ENCODE results near the gene CPEB3. TPM values are rescaled to one million over a fixed set of nuclear protein-coding genes. Genes with fewer than 3 reads are reported as not detected.

CPEB3 gene
- total RNA-seq, 3 donors from 2014 or later: 7.4 to 11.0 (median 8.2) TPM

DNA sequence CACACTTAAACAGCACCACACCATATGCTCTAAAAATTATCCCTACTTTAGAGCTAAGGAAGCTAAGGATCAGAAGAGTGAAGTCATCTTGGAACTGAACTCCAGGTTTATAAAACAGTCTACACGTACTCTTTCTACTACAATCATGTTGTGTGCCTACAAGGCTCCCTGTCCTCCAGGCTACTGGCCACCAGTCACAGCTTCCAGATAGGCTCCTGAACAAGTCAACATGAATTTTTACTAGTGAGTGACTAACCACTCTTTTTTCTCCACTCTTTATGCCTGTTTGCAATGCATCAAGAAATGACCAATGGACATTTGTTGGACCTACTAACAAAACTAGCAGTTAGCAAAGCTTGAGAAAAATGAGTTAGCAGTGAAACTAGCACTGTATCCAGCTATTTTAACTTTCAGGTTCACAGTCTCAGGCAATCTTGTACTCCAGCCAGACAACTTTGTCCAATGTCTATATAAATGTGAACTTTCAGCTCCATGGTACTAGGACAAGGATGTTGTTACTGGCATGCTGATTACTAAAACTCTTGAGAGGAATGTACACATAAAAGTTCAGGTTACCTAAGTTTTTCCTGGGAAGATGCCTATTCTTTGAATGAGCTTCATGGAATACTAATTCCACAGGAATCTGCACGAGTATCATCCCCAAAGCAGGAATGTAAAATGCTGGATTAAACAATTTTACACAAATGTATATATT is 187.3 kb downstream of the CPEB3 start:
- Histone ChIP-seq H3K4me3 (no peak overlapping the region), H3K4me1 (ENCODE audit: low read depth) (peaks cover 5% of the 10 kb centered on the region), H3K9me3 (no peaks in the 10 kb centered on the region), H3K36me3 (ENCODE audit: low read depth) (no peaks in the 10 kb centered on the region)
- TF ChIP-seq, protein P1, sequence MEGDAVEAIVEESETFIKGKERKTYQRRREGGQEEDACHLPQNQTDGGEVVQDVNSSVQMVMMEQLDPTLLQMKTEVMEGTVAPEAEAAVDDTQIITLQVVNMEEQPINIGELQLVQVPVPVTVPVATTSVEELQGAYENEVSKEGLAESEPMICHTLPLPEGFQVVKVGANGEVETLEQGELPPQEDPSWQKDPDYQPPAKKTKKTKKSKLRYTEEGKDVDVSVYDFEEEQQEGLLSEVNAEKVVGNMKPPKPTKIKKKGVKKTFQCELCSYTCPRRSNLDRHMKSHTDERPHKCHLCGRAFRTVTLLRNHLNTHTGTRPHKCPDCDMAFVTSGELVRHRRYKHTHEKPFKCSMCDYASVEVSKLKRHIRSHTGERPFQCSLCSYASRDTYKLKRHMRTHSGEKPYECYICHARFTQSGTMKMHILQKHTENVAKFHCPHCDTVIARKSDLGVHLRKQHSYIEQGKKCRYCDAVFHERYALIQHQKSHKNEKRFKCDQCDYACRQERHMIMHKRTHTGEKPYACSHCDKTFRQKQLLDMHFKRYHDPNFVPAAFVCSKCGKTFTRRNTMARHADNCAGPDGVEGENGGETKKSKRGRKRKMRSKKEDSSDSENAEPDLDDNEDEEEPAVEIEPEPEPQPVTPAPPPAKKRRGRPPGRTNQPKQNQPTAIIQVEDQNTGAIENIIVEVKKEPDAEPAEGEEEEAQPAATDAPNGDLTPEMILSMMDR (IDR thresholded peaks at IDR 0.05): no peak
- intact Hi-C loops (cut with DNase I, micrococcal nuclease): no loop called here
- ATAC-seq (no peak), DNase-seq (no peak)

DNA sequence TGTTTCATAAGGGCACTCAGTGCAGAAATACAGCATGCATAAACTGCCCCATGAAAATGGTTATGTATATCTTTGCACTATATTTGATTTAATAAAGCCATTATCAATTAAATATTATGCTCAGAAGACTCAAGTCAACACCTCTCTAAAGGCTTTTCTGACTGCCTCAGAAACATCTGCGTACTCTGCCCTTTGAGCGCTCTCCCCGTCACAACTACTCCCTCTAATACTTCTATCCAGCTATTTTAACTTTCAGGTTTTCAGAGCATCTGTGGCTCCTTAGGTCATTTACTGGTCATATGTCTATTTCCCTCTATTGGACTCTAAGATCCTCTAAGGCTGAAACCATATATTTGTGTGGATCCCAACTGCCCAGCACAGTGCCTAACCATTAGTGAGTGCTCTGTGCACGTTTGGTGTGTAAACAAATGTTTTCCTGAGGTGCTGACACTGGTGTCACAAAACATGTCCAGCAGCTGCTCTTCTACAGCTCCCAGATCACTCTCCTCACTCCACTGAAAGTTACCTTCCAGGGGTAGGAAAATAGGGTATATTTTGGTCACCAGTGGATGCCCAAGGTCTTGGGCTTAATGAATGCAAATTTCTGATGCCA is 188.2 kb downstream of the CPEB3 start:
- intact Hi-C loops (cut with DNase I, micrococcal nuclease): no loop called here
- H3K36me3 ChIP-seq (ENCODE audit: low read depth): no peaks in the 10 kb centered on the region
- ATAC-seq: no peak
- H3K4me1 ChIP-seq (ENCODE audit: low read depth): peaks cover 5% of the 10 kb centered on the region
- TF ChIP-seq, protein P1 (IDR thresholded peaks at IDR 0.05): no peak
- H3K4me3 ChIP-seq: no peak overlapping the region
- DNase-seq: no peak
- no peaks in the 10 kb centered on the region for H3K9me3 ChIP-seq

DNA sequence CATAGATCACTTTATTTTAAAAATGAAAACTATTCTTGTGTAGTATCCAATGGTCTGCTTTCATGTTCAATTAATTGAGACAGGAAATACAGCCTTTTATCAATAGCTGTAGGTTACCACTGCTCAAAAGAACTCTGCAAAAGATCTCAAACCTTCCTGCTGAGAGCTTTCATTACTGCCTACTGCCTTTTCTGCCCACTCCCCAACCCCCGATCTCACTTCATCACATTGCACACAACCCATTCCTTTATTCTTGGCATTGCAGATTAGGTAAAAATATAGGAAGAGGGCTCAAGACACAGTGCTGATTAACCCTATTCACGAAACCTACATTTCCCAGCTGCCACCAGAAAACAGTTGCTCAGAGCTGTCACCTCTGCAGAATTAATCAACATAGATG is 195.9 kb downstream of the CPEB3 start:
- Histone ChIP-seq H3K4me1 (ENCODE audit: low read depth) (no peaks in the 10 kb centered on the region), H3K4me3 (no peak overlapping the region), H3K36me3 (ENCODE audit: low read depth) (no peaks in the 10 kb centered on the region), H3K9me3 (no peaks in the 10 kb centered on the region)
- ATAC-seq (no peak), DNase-seq (no peak)
- intact Hi-C loops (cut with DNase I, micrococcal nuclease): no loop called here
- TF ChIP-seq, protein P1 (IDR thresholded peaks at IDR 0.05): no peak

DNA sequence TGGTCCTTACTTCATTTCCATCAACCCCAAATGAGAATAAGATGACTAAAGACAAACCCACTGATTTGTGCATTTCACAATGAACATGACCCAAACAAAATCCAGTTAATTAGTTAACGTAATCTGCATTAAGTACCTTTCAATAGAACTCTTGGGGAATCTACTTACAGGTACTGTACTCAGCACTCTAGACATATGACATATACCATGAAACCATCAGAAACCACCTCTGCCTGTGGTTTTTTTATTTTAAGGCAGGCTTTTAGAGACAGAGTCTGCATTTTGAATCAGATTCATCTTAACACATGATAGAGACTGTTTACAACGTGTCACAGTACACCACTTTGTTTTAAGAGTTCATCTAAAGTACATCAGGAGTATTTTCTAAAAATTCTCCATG is 198.9 kb downstream of the CPEB3 start:
- no peak for ATAC-seq
- TF ChIP-seq, protein P1 (IDR thresholded peaks at IDR 0.05): no peak

DNA sequence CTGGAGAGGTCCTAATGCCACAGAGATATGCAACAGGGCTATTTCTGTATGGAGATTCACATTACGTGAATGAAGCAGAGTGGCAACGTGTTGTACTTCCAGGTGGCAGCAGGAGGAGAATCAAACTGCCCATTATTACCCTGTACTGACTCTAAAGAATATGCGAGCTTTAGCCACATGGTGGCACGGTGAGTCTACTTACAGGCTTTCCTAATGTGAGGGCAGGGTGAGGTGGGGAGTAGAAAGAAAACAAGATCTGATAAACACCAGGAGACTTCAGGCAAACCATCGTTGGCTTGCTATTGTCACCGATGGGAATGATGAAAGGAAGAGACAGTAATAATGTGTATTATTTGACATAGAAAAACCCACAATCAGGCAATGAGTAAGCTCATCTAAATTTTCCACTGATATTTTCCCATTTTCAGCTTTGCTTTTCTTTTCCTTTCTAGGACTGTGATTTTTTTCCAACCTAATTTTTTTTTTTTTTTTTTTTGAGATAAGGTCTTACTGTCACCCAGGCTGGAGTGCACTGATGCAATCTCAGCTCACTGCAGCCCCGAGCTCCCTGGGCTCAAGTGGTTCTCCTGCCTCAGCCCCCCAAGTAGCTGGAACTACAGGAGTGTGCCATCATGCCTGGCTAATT is 203.0 kb downstream of the CPEB3 start:
- no peaks in the 10 kb centered on the region for H3K4me1 ChIP-seq (ENCODE audit: low read depth)
- ATAC-seq (peak; percentile 98), DNase-seq (peak in 2 of 3 donors; percentile 51 to 87)
- H3K36me3 ChIP-seq (ENCODE audit: low read depth): no peaks in the 10 kb centered on the region
- TF ChIP-seq, protein P1 (IDR thresholded peaks at IDR 0.05): peak; percentile 34
- no peak overlapping the region for H3K4me3 ChIP-seq
- intact Hi-C loops (cut with DNase I, micrococcal nuclease): loop anchor here (5.0 to 10.0 kb wide), 2 partner anchors 344 to 347 kb away; no protein-coding TSS in a partner anchor
- H3K9me3 ChIP-seq: no peaks in the 10 kb centered on the region

More for the DNA sequence above, 198.9 kb downstream of the CPEB3 start:
- Histone ChIP-seq H3K9me3 (no peaks in the 10 kb centered on the region), H3K4me3 (no peak overlapping the region), H3K36me3 (ENCODE audit: low read depth) (no peaks in the 10 kb centered on the region), H3K4me1 (ENCODE audit: low read depth) (no peaks in the 10 kb centered on the region)
- intact Hi-C loops (cut with DNase I, micrococcal nuclease): no loop called here
- DNase-seq: no peak

Measured in mucosa of descending colon (tissue), 3 donors.